DOHH2 (cell line): ENCODE results near the gene PGAP2.
A peak's percentile ranks its signal among the peaks of the same experiment; 100 is the strongest.

Source experiments
- H3F3A ChIP-seq: fragments of 200-600 bp; sonication (generic), shearing (Covaris generic); 2 replicates; pipeline ENCODE4 v1.6.0; 2016; ENCODE audit warnings: antibody characterized with exemption, mild to moderate bottlenecking; ENCODE audit not compliant: control insufficient read depth, insufficient read depth
- H3K27ac ChIP-seq: fragments of 200-600 bp; sonication (generic); 2 replicates; pipeline ENCODE4 v1.5.1; 2014; ENCODE audit warnings: low read depth, mild to moderate bottlenecking, low read length, moderate library complexity
- H3K27me3 ChIP-seq: fragments of 200-600 bp; sonication (generic); 2 replicates; pipeline ENCODE4 v1.6.1; 2014; ENCODE audit warnings: mild to moderate bottlenecking, low read length, mixed read lengths; ENCODE audit not compliant: control insufficient read depth
- H3K36me3 ChIP-seq: fragments of 200-600 bp; sonication (generic); 2 replicates; pipeline ENCODE4 v1.6.1; 2014; ENCODE audit warnings: mild to moderate bottlenecking, low read length, moderate library complexity, mixed read lengths; ENCODE audit not compliant: control insufficient read depth
- H3K4me1 ChIP-seq: fragments of 200-600 bp; sonication (generic); 2 replicates; pipeline ENCODE4 v1.6.1; 2014; ENCODE audit warnings: mild to moderate bottlenecking, low read length, mixed read lengths; ENCODE audit not compliant: control insufficient read depth
- H3K4me2 ChIP-seq: fragments of 200-600 bp; sonication (generic); 2 replicates; pipeline ENCODE4 v1.6.0; 2014; ENCODE audit warnings: mild to moderate bottlenecking, low read length, moderate library complexity
- H3K4me3 ChIP-seq: fragments of 200-600 bp; sonication (generic); 2 replicates; pipeline ENCODE4 v1.5.1; 2014; ENCODE audit warnings: mild to moderate bottlenecking, low read length, mixed read lengths
- H3K79me2 ChIP-seq: fragments of 200-600 bp; sonication (generic); 2 replicates; pipeline ENCODE4 v1.6.1; 2014; ENCODE audit warnings: mild to moderate bottlenecking, low read length, mixed read lengths; ENCODE audit not compliant: control insufficient read depth
- H3K9me2 ChIP-seq: fragments of 200-600 bp; sonication (generic); replicated peaks from 2 replicates; pipeline ENCODE4 v1.6.1; 2014; ENCODE audit warnings: mild to moderate bottlenecking, low read length, mixed read lengths; ENCODE audit not compliant: control insufficient read depth
- H3K9me3 ChIP-seq: fragments of 200-600 bp; sonication (generic); 2 replicates; pipeline ENCODE4 v1.6.1; 2014; ENCODE audit warnings: antibody characterized with exemption, low read length, mixed read lengths; ENCODE audit not compliant: control insufficient read depth, insufficient read depth
- H4K20me1 ChIP-seq: fragments of 200-600 bp; sonication (generic); 2 replicates; pipeline ENCODE4 v1.6.0; 2014; ENCODE audit warnings: low read depth, mild to moderate bottlenecking, antibody characterized with exemption, low read length, moderate library complexity; ENCODE audit not compliant: control insufficient read depth, insufficient read depth
- EZH2phosphoT487 ChIP-seq: fragments of 200-600 bp; sonication (generic); IDR thresholded peaks from 2 replicates; pipeline ENCODE4 v1.6.1; 2017; ENCODE audit warnings: borderline replicate concordance, mild to moderate bottlenecking, antibody characterized with exemption, low read length, moderate library complexity, mixed read lengths
- TF ChIP-seq, protein P1 (sequence below): fragments of 200-600 bp; sonication (generic); IDR thresholded peaks from one replicate; pipeline ENCODE4 v1.5.1; 2014; ENCODE audit warnings: antibody characterized with exemption, mild to moderate bottlenecking, low read depth, low read length; ENCODE audit not compliant: poor library complexity, severe bottlenecking

The PGAP2 gene

DNA sequence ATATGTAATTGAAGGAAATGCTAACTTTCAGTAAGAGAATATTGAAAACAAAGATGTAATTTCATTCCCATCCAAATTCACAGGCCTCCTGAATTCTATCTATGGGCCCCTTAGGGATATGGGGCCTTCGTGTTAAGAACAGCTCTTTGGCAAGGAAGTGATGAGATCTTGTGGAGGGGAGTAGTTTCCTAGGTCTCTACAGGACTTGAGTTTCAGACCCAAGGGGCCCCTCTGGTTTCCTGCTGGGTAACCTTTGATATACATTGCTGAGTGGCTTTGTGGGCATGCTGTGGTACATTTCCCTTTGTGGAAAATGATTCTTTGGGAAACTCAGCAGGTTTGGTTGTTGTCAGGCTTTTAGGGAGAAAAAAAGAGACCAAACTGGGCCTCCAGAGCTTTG, 53.3 kb downstream of the PGAP2 start:
- Histone ChIP-seq H3F3A (no peaks in the 10 kb centered on the region; the same call in 1 of the 2 replicates), H3K27ac (no peak overlapping the region), H3K4me2 (peak overlapping the region; percentile 3; the same call in 1 of the 2 replicates), H3K4me1 (peaks cover 77% of the 10 kb centered on the region), H3K36me3 (no peaks in the 10 kb centered on the region), H3K79me2 (peaks cover 82% of the 10 kb centered on the region), H3K9me2 (no peaks in the 10 kb centered on the region), H4K20me1 (no peaks in the 10 kb centered on the region), H3K27me3 (no peaks in the 10 kb centered on the region), H3K9me3 (no peaks in the 10 kb centered on the region), H3K4me3 (no peak overlapping the region)
- TF ChIP-seq, protein P1, sequence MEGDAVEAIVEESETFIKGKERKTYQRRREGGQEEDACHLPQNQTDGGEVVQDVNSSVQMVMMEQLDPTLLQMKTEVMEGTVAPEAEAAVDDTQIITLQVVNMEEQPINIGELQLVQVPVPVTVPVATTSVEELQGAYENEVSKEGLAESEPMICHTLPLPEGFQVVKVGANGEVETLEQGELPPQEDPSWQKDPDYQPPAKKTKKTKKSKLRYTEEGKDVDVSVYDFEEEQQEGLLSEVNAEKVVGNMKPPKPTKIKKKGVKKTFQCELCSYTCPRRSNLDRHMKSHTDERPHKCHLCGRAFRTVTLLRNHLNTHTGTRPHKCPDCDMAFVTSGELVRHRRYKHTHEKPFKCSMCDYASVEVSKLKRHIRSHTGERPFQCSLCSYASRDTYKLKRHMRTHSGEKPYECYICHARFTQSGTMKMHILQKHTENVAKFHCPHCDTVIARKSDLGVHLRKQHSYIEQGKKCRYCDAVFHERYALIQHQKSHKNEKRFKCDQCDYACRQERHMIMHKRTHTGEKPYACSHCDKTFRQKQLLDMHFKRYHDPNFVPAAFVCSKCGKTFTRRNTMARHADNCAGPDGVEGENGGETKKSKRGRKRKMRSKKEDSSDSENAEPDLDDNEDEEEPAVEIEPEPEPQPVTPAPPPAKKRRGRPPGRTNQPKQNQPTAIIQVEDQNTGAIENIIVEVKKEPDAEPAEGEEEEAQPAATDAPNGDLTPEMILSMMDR = no peak
- no peak for TF ChIP-seq EZH2phosphoT487

DNA sequence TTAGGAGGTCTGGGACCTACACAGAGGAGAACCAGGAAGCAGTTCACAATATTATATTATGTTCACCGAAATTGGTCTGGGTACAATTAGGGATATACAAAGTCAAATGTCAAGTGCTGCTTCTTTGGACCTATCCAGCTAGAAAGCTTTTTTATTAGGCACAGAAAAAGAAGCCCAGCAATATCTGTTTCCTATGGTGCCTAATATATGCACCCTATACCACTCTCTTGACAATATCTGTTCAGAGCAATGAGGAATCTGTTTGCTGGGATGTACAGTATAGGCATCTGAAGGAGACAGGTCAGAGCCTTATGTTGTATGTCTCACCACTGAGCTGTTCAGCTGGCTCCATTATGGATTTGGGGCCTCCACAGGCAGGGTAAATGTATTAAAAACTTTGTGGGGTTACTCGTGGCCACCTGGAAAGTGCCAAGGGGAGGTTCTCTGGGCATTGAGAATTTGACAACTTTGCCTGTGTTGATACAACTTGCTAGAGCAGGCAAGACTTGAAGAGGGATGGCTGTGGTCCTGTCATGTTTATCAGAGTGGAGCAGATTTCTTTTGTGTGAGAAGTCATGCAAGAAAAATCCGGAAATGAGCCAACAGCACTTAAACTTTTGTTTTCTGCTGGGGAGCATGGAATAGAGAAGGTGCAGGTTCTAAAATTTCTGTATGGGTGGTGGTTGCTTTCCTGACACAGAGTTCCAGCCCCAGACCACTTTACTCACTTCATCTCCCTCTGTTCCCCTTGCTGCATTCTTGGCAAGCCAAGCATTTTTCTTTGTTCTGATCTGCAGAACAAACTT, 57.2 kb downstream of the PGAP2 start:
- no peaks in the 10 kb centered on the region for H3K9me3 ChIP-seq
- H3K4me2 ChIP-seq = peak overlapping the region; percentile 71
- peaks cover 66% of the 10 kb centered on the region for H3K79me2 ChIP-seq
- no peaks in the 10 kb centered on the region for H3K27me3 ChIP-seq
- peaks cover 46% of the 10 kb centered on the region for H3K4me1 ChIP-seq
- H3K9me2 ChIP-seq = no peaks in the 10 kb centered on the region
- H3F3A ChIP-seq = no peaks in the 10 kb centered on the region; the same call in 1 of the 2 replicates
- H3K4me3 ChIP-seq = peak overlapping the region; percentile 49
- H3K36me3 ChIP-seq = no peaks in the 10 kb centered on the region
- no peaks in the 10 kb centered on the region for H4K20me1 ChIP-seq
- no peak for TF ChIP-seq EZH2phosphoT487
- TF ChIP-seq, protein P1 = no peak
- peak overlapping the region; percentile 40 for H3K27ac ChIP-seq

DNA sequence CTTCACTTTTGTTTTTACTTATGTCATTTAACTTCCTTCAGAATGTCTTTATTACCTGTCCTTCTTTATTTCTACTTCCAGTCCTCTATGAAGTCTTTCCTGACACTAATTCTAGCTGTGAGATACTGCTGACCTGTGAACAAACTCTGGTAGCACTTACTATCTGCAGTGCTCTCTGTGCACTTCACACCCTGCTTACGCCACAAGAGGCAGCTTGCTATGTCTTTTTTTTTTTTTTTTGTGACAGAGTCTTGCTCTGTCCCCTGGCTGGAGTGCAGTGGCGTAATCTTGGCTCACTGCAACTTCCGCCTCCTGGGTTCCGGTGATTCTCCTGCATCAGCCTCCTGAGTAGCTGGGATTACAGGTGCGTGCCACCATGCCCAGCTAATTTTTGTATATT, 57.8 kb downstream of the PGAP2 start:
- Histone ChIP-seq H3K4me3 (peak overlapping the region; percentile 49), H3K9me2 (no peaks in the 10 kb centered on the region), H3K4me1 (peaks cover 42% of the 10 kb centered on the region), H3K79me2 (peaks cover 62% of the 10 kb centered on the region), H3K27me3 (no peaks in the 10 kb centered on the region), H3F3A (no peaks in the 10 kb centered on the region; the same call in 1 of the 2 replicates), H3K27ac (peak overlapping the region; percentile 40), H4K20me1 (no peaks in the 10 kb centered on the region), H3K9me3 (no peaks in the 10 kb centered on the region), H3K4me2 (peak overlapping the region; percentile 71), H3K36me3 (no peaks in the 10 kb centered on the region)
- TF ChIP-seq EZH2phosphoT487 = no peak
- TF ChIP-seq, protein P1 = peak; percentile 22
